Measurements from ENCODE around the gene TAGLN. TPM values are rescaled to one million over a fixed set of nuclear protein-coding genes. Genes with fewer than 3 reads are reported as not detected.
"Not testable (repeated sequence)": the region's sequence is repeated elsewhere in the genome, so short reads cannot be mapped to it uniquely, and the experiment has no call there.

Gene TAGLN
- total RNA-seq, 1 donor from 2014 or later, result 122 TPM

- ATAC-seq, result peak; percentile 55
- intact Hi-C loops (cut with DNase I), result loop anchor here (2.0 to 5.0 kb wide), 3 partner anchors 37 to 53 kb away; partner anchors contain the start of genes PAFAH1B2, PCSK7 and RNF214
Observed at GRCh38 chr11:117179048-117179999, 19.8 kb upstream of the TAGLN start.

GRCh38 chr11:117180020-117180419 lies 19.1 kb upstream of the TAGLN start:
- ATAC-seq (no peak), DNase-seq (ENCODE audit: missing footprints) (no peak)
- intact Hi-C loops (cut with DNase I), result no loop called here

More at GRCh38 chr11:117179048-117179999, 19.8 kb upstream of the TAGLN start:
- DNase-seq (ENCODE audit: missing footprints), result no peak

- ATAC-seq (no peak), DNase-seq (ENCODE audit: missing footprints) (no peak)
- intact Hi-C loops (cut with DNase I), result no loop called here
Observed at GRCh38 chr11:117180661-117181585, 18.2 kb upstream of the TAGLN start.

- no peak for ATAC-seq
- intact Hi-C loops (cut with DNase I), result no loop called here
- no peak for DNase-seq (ENCODE audit: missing footprints)
Observed at GRCh38 chr11:117181586-117182550, 17.3 kb upstream of the TAGLN start.

- intact Hi-C loops (cut with DNase I), result no loop called here
- DNase-seq (ENCODE audit: missing footprints) (no peak), ATAC-seq (no peak)
Observed at GRCh38 chr11:117182551-117182935, 16.6 kb upstream of the TAGLN start.

GRCh38 chr11:117183178-117183577 lies 16.0 kb upstream of the TAGLN start:
- DNase-seq (ENCODE audit: missing footprints); intact Hi-C loops (cut with DNase I): not testable (repeated sequence)

GRCh38 chr11:117183724-117184349 lies 15.3 kb upstream of the TAGLN start:
- no peak for ATAC-seq
- DNase-seq (ENCODE audit: missing footprints), result no peak
- intact Hi-C loops (cut with DNase I), result no loop called here

More at GRCh38 chr11:117183178-117183577, 16.0 kb upstream of the TAGLN start:
- not testable (repeated sequence) for ATAC-seq

- intact Hi-C loops (cut with DNase I), result no loop called here
- DNase-seq (ENCODE audit: missing footprints) (no peak), ATAC-seq (no peak)
Observed at GRCh38 chr11:117185736-117186430, 13.3 kb upstream of the TAGLN start.

GRCh38 chr11:117186431-117186761 lies 12.8 kb upstream of the TAGLN start:
- intact Hi-C loops (cut with DNase I), result no loop called here
- DNase-seq (ENCODE audit: missing footprints) (no peak), ATAC-seq (no peak)

- intact Hi-C loops (cut with DNase I), result no loop called here
- no peak for ATAC-seq
Observed at GRCh38 chr11:117187007-117187406, 12.2 kb upstream of the TAGLN start.

GRCh38 chr11:117187428-117187798 lies 11.8 kb upstream of the TAGLN start:
- peak; percentile 22 for DNase-seq (ENCODE audit: missing footprints)
- intact Hi-C loops (cut with DNase I), result no loop called here
- ATAC-seq, result no peak

More at GRCh38 chr11:117187007-117187406, 12.2 kb upstream of the TAGLN start:
- DNase-seq (ENCODE audit: missing footprints), result peak; percentile 7

- peak; percentile 50 for DNase-seq (ENCODE audit: missing footprints)
- intact Hi-C loops (cut with DNase I), result no loop called here
- ATAC-seq, result no peak
Observed at GRCh38 chr11:117187799-117188481, 11.2 kb upstream of the TAGLN start.

- ATAC-seq (peak; percentile 36), DNase-seq (ENCODE audit: missing footprints) (peak; percentile 64)
- intact Hi-C loops (cut with DNase I), result no loop called here
Observed at GRCh38 chr11:117188620-117189081, 10.5 kb upstream of the TAGLN start.

GRCh38 chr11:117189191-117189940 lies 9.8 kb upstream of the TAGLN start:
- DNase-seq (ENCODE audit: missing footprints) (peak; percentile 79), ATAC-seq (peak; percentile 37)
- intact Hi-C loops (cut with DNase I), result no loop called here

GRCh38 chr11:117189941-117190544 lies 9.1 kb upstream of the TAGLN start:
- ATAC-seq, result no peak
- peak; percentile 57 for DNase-seq (ENCODE audit: missing footprints)
- intact Hi-C loops (cut with DNase I), result no loop called here
